AG09319 (cell line): Measurements from ENCODE around the gene BCKDHA.
"Not testable (repeated sequence)": the region's sequence is repeated elsewhere in the genome, so short reads cannot be mapped to it uniquely, and the experiment has no call there.

Experiments used
- DNase-seq: peaks from one replicate; pipeline ENCODE4 v3.0.0-alpha.2; 2010; ENCODE audit warnings: low read depth; ENCODE audit errors: extremely low read depth
- TF ChIP-seq, protein P1 (sequence below): IDR thresholded peaks from 2 replicates; pipeline ENCODE4 v1.5.1; 2011; ENCODE audit warnings: low read depth, mild to moderate bottlenecking, inconsistent platforms, low read length, moderate library complexity

BCKDHA gene

DNA sequence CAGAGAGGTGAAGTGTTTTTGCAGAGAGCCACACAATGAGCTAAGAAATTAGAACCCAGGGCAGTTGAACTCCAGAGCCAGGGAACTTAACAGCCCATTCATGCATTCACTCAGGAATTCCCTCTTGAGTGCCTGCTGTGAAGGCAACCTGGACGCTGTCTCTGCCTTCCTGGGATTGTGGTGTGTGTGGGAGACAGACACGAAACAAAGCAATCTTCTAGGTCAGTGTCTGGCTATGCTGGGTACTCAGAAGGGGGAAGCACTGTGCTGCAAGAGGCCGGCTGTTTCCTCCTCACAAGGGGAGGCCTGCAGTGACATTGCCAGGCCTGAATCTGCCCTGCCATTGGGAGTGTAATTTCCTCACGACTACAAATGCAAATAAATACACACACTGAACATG, 9.7 kb downstream of the BCKDHA start:
- TF ChIP-seq, protein P1, sequence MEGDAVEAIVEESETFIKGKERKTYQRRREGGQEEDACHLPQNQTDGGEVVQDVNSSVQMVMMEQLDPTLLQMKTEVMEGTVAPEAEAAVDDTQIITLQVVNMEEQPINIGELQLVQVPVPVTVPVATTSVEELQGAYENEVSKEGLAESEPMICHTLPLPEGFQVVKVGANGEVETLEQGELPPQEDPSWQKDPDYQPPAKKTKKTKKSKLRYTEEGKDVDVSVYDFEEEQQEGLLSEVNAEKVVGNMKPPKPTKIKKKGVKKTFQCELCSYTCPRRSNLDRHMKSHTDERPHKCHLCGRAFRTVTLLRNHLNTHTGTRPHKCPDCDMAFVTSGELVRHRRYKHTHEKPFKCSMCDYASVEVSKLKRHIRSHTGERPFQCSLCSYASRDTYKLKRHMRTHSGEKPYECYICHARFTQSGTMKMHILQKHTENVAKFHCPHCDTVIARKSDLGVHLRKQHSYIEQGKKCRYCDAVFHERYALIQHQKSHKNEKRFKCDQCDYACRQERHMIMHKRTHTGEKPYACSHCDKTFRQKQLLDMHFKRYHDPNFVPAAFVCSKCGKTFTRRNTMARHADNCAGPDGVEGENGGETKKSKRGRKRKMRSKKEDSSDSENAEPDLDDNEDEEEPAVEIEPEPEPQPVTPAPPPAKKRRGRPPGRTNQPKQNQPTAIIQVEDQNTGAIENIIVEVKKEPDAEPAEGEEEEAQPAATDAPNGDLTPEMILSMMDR = no peak
- DNase-seq = no peak

DNA sequence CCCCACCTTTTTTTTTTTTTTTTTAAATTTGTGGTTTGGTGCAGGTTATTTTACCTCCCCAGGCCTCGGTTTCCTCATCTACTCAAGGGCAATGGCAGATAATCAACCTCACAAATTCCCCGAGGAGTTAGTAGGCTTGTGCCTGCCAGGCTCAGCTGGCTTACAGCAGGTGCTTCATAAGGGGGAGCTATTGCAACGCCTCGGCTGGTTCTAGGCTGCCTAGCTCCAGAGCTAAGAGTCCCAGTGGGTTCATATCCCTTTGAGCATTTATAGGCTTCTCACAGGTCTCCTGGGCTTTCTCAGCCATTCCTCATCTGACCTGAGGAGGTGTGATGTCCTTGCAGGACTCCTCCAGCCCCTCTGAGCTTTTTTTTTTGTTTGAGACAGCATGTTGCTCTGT, 10.6 kb downstream of the BCKDHA start:
- DNase-seq = no peak
- TF ChIP-seq, protein P1 = no peak

DNA sequence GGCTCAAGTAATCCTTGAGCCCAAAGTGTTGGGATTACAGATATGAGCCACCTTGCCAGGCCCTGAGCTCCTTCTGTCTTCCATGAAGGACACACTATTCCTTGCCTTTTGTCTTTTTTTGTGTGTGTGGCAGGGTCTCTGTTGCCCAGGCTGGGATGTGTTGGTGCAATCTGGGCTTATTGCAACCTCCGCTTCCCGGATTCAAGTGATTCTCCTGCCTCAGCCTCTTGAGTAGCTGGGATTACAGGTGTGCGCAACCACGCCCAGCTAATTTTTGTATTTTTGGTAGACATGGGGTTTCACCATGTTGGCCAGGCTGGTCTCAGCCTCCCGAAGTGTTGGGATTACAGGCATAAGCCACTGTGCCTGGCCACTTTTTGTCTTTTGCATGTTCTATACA, 11.2 kb downstream of the BCKDHA start:
- not testable (repeated sequence) for DNase-seq

DNA sequence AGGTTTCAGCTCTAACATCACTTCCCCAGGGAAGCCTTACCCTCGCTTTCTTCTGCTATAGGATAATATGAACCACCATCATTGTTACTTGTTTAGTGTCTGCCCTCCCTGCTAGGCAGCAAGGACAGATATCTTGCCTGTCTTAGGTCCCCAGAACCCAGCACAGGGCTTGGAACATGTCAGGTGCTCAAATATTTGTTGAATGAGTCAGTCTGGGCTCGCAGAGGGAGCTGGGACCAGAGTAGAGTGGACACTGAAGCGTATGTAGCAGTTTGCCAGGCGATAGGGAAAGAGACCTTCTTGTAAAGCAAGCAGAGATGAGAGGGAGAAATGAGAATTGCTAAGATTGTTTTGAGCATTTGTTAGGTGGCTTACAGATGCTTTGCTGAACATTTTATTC, 11.7 kb downstream of the BCKDHA start:
- TF ChIP-seq, protein P1 = no peak
- DNase-seq = no peak

DNA sequence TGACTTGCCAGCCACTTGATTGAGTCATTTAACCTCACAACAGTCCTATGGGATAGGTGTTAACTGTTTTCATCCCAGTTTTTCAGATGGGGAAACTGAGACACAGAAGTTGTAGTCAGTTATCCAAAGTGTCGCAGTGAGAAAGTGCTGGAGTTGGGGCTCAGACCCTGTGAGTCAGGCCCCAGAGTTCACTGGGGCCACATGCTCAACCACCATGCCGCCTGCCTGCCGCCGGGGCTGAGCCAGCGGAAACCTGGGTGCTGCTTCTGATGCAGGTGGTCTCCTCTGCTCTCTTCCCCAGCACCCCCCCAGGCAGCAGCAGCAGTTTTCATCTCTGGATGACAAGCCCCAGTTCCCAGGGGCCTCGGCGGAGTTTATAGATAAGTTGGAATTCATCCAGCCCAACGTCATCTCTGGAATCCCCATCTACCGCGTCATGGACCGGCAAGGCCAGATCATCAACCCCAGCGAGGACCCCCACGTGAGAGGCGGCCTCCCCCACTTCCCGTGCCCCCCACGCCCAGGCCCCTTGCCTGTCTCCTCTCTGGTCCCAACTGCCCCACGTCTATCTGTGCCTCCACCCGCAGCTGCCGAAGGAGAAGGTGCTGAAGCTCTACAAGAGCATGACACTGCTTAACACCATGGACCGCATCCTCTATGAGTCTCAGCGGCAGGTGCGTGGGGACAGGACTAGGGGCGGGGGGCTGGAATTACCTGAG, 12.9 kb downstream of the BCKDHA start:
- DNase-seq = no peak
- TF ChIP-seq, protein P1 = no peak

DNA sequence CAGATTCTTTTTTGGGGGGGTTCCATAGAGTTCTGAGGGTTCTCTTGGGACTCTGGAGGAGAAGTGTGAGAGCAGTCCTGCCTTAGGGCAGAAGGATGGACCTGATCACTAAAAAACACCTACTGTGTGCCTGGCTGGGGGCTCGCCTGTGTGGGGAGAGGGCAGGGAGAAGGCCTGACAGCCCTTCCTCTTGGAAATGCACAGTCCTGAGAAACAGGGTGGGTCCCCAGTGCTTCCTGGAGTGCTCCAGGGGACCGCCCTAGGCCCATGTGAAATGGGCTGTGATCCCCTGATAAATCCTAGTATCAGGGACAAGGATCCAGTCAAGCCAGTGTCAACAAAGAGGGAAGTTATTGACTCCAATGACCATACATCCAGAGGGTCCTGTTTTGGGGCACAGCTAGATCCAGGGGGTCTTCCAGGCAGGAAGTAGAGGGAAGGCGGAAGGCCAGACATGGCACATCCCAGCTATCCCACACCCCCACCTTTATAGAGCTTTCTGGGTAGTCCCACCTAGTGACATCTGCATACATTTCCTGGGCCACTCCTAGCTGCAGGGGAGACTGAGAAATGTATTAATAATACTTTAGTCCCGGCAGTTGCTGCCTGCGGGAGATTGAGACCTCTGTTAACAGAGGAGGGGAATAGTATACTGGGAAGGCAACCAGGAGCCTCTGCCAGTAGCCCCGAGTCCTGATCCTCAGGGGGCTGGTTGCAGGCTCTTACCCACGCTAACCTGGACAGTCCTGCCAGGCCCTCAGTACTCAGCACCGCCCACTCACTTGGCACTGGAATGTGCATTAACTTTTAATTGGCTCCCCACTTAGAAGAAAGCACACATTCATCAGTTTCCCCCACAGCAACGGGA, 13.7 kb downstream of the BCKDHA start:
- no peak for DNase-seq
- TF ChIP-seq, protein P1 = no peak

DNA sequence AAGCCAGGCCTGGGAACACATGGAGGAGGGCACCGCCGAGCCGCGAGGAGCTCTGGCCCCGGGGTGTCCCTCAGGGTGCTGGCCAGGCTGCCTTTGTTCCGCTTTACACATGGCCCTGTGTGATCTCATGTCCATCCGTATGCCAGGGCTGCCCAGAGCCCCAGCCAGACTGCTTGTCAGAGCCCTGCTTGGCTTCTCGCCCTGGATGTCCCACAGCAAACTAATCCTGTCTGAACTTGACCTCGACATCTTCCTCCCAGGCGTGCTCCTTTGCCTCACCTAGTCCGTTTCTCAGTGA, 14.3 kb downstream of the BCKDHA start:
- no peak for DNase-seq

More for the DNA sequence above, 14.3 kb downstream of the BCKDHA start:
- TF ChIP-seq, protein P1 = no peak
